GM18861 (cell line): ENCODE results near the gene RNPS1.
"Not testable (repeated sequence)": the region's sequence is repeated elsewhere in the genome, so short reads cannot be mapped to it uniquely, and the experiment has no call there.

Experiments
- ATAC-seq: cut with Tn5 transposase; IDR thresholded peaks from one replicate; pipeline ENCODE4 v1.9.1; 2021; ENCODE audit not compliant: unreplicated experiment

The RNPS1 gene

GRCh38 chr16:2258530-2258929 lies 9.4 kb downstream of the RNPS1 start:
- ATAC-seq = not testable (repeated sequence)

DNA sequence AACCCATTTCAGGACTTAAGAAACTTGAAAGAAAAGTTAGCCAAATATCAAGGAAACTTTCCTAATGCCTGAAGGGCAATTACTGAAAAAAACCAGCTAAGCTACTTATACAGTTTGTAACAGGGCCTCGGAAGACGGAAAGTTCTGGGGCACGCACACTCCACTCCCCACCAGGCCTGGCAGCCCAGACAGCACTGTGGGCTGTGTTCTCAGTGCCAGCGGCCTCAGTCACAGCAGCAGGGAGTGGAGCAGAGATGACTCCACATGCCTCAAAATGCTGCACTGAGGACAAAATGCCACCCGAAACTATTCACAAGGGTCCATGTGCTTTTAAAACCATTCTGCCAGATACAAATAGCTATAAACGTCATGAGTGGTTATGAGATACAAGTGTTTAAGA lies 10.2 kb downstream of the RNPS1 start:
- ATAC-seq = no peak

DNA sequence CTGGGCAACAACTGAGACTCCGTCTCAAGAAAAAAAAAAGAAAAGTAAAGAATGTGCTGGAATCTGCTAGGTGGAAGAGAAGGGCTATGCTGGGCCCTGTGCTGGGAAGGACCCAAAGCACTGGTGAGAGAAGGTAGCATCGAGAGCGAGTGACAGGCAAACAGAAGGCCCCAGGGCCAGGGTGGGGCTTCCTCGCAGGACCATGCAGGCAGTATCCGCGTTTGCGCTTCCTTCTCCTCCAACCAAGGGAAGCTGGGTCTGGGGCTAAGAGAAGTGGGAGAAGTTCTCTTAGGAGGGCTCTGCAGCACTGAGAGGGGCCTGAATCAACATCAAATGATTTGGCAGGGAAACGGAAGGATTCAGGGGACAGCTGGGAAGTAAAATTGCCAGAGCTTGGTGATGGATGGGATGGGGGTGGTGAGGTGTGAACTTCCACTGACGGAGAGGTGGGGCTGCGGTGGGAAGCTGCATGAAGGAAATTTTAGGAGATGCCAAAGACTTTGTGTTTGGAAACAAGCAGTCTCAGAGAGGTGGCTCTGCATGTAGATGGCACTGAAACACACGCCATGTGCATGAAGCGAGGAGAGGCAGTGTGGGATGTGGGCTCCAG lies 11.3 kb downstream of the RNPS1 start:
- ATAC-seq = no peak

- ATAC-seq = no peak
Measured at GRCh38 chr16:2253293-2253692, 14.6 kb downstream of the RNPS1 start.

- no peak for ATAC-seq
Measured at GRCh38 chr16:2252806-2253148, 15.1 kb downstream of the RNPS1 start.

GRCh38 chr16:2251296-2252111 lies 16.4 kb downstream of the RNPS1 start, which contains the start of gene ECI1:
TSS of gene ECI1 (minus strand) at chr16:2251587. CDS start at chr16:2251566, 21 bp downstream.
- ATAC-seq = peak; percentile 75

DNA sequence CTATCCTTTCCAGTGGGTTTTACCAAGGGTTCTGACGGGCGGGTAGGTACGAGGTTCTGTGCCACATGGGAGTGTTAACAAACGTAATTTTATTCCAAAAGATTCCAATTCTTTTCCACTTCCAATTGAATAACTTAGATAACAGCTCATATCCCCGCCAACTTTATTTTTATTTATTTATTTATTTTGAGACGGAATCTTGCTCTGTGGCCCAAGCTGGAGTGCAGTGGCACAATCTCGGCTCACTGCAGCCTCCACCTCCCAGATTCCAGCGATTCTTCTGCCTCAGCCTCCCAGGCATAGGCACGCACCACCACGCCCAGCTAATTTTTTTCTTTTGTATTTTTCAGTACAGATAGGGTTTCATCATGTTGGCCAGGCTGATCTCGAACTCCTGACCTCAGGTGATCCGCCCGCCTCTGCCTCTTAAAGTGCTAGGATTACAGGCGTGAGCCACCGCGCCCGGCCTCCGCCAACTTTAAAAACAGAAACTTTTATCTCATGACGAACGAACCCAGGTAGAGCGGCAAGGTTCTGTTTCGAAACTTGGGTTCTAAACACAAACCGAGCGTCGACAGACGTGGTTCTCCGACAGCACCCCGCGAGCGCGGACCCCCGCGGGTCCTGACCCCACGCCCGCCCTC lies 17.2 kb downstream of the RNPS1 start:
- no peak for ATAC-seq

GRCh38 chr16:2246301-2246885 lies 21.5 kb downstream of the RNPS1 start:
- ATAC-seq = no peak

- no peak for ATAC-seq
Measured at GRCh38 chr16:2244926-2245795, 22.8 kb downstream of the RNPS1 start.

GRCh38 chr16:2244301-2244700 lies 23.6 kb downstream of the RNPS1 start:
- no peak for ATAC-seq

GRCh38 chr16:2243781-2244180 lies 24.1 kb downstream of the RNPS1 start:
- ATAC-seq = no peak

- no peak for ATAC-seq
Measured at GRCh38 chr16:2243031-2243528, 24.8 kb downstream of the RNPS1 start.

GRCh38 chr16:2242598-2242997 lies 25.3 kb downstream of the RNPS1 start:
- no peak for ATAC-seq

DNA sequence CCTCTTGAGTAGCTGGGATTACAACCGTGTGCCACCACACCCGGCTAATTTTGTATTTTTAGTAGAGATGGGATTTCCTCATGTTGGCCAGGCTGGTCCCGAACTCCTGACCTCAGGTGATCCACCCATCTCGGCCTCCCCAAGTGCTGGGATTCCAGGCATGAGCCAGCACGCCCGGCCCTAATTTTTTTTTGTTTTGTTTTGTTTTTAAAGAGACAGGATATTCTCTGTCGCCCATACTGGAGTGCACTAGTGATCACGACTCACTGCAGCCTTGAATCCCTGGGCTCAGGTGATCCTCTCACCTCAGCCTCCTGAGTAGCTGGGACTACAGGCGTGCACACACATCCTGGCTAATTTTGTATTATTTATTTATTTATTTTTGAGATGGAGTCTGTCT lies 27.6 kb downstream of the RNPS1 start:
- ATAC-seq = not testable (repeated sequence)

GRCh38 chr16:2238838-2239675 lies 28.9 kb downstream of the RNPS1 start:
- no peak for ATAC-seq

DNA sequence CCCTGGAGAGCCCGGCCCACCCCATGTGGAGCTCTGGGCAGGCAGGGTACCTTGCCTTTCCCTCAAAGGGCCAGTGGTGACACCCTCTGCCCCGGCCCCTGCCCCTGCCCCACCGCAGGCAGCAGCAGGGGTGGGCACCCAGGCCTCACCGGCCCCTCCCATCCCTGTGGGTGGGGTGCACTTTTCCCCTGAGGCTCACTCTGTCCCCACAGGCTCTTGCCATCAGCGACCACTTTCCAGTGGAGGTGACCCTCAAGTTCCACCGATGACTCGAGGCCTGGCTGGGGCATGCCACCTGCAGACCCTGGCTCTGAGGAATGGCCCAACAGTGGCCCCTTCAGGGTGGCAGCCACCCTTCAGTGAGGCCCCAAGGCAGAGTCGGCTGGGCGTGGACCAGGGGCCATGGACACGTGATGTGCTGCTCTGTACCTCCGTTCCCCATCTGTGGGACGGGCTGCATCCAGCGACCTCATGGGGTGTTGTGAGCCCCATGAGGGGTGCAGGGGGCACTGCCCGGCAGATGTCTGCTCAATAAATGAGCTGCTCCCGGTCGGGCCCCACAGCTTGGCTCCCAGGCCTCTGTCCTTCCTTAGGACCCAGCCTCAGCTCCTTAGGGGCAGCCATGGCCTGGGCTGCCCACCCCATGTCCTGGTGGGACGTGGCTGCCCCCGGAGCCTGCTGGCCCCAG lies 29.6 kb downstream of the RNPS1 start:
- no peak for ATAC-seq

- no peak for ATAC-seq
Measured at GRCh38 chr16:2237493-2238149, 30.3 kb downstream of the RNPS1 start.

DNA sequence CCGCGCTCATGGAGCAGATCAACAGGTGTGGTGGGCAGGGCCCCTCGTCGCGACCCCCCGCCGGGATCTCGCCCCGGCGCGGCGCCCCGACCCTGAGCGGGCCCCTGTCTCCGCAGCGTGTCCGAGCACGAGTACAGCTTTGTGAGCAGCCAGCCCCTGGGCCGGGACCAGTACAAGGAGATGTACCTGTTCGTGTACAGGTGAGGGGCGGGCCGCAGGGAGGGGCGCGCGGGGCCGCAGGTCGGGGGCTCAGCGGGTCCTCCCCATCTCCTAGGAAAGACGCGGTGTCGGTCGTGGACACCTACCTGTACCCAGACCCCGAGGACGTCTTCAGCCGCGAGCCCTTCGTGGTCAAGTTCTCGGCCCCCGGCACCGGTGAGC lies 30.8 kb downstream of the RNPS1 start:
- no peak for ATAC-seq
